HepG2 (cell line): ENCODE results near the gene TTBK1. TPM values are rescaled to one million over a fixed set of nuclear protein-coding genes. Genes with fewer than 3 reads are reported as not detected.

Experiments used
- BRCA1 ChIP-seq: sonication (generic); formaldehyde crosslinking; IDR thresholded peaks from 2 replicates; pipeline ENCODE4 v1.4.0; 2020; ENCODE audit warnings: missing genetic modification reagents
- ELF3 ChIP-seq: IDR thresholded peaks from 2 replicates; pipeline ENCODE4 v1.6.1; 2016; ENCODE audit warnings: missing genetic modification reagents, missing compliant biosample characterization
- GPBP1L1 ChIP-seq: sonication (generic); formaldehyde crosslinking; IDR thresholded peaks from 2 replicates; pipeline ENCODE4 v1.5.0; 2020; ENCODE audit warnings: mild to moderate bottlenecking, missing genetic modification reagents
- MBD4 ChIP-seq: IDR thresholded peaks from 2 replicates; pipeline ENCODE4 v1.6.1; 2012; ENCODE audit warnings: low read length, inconsistent platforms, borderline replicate concordance
- PLRG1 ChIP-seq: fragments of 450-650 bp; conservative IDR thresholded peaks from 2 replicates; pipeline ENCODE4 v1.6.1; 2016
- RELA ChIP-seq: sonication (generic); formaldehyde crosslinking; IDR thresholded peaks from 2 replicates; pipeline ENCODE4 v1.4.0; 2020; ENCODE audit warnings: missing genetic modification reagents
- RNF2 ChIP-seq: fragments of 450-650 bp; conservative IDR thresholded peaks from 2 replicates; pipeline ENCODE4 v1.6.1; 2016; ENCODE audit warnings: low read depth
- SP1 ChIP-seq, 2 experiments: fragments of 450-650 bp in 1 of 2; sonication (generic) in 1 of 2; formaldehyde crosslinking in 1 of 2; IDR thresholded peaks; 2 replicates each; pipeline versions ENCODE4 v1.4.0 to v1.6.1; 2016 to 2020; ENCODE audit warnings: missing genetic modification reagents in 1 of 2
- SRSF1 ChIP-seq: fragments of 200-400 bp; formaldehyde crosslinking; optimal IDR thresholded peaks from 2 replicates; pipeline ENCODE3; 2017; ENCODE audit warnings: mild to moderate bottlenecking, low read depth, low read length, moderate library complexity
- ZBTB42 ChIP-seq: sonication (generic); formaldehyde crosslinking; IDR thresholded peaks from 2 replicates; pipeline ENCODE4 v1.5.0; 2020; ENCODE audit warnings: mild to moderate bottlenecking, missing genetic modification reagents
- ZIK1 ChIP-seq: sonication (generic); formaldehyde crosslinking; IDR thresholded peaks from 2 replicates; pipeline ENCODE4 v1.5.0; 2020; ENCODE audit warnings: mild to moderate bottlenecking, low read depth, missing genetic modification reagents, borderline replicate concordance
- ZNF124 ChIP-seq: sonication (generic); formaldehyde crosslinking; IDR thresholded peaks from 2 replicates; pipeline ENCODE4 v1.4.0; 2020; ENCODE audit warnings: missing genetic modification reagents
- ZNF18 ChIP-seq: sonication (generic); formaldehyde crosslinking; IDR thresholded peaks from 2 replicates; pipeline ENCODE4 v1.8.0; 2022; ENCODE audit warnings: mild to moderate bottlenecking, missing genetic modification reagents; ENCODE audit not compliant: insufficient replicate concordance
- ZNF224 ChIP-seq: sonication (generic); formaldehyde crosslinking; IDR thresholded peaks from 2 replicates; pipeline ENCODE4 v1.5.0; 2020; ENCODE audit warnings: mild to moderate bottlenecking, missing genetic modification reagents
- ZNF260 ChIP-seq: sonication (generic); formaldehyde crosslinking; IDR thresholded peaks from 2 replicates; pipeline ENCODE4 v1.4.0; 2020; ENCODE audit warnings: missing genetic modification reagents, low read depth, mild to moderate bottlenecking, borderline replicate concordance
- ZNF33B ChIP-seq: sonication (generic); formaldehyde crosslinking; IDR thresholded peaks from 2 replicates; pipeline ENCODE4 v1.5.1; 2020; ENCODE audit warnings: mild to moderate bottlenecking, missing genetic modification reagents
- ZNF720 ChIP-seq: sonication (generic); formaldehyde crosslinking; IDR thresholded peaks from 2 replicates; pipeline ENCODE4 v1.4.0; 2020; ENCODE audit warnings: missing genetic modification reagents
- ZSCAN20 ChIP-seq: sonication (generic); formaldehyde crosslinking; IDR thresholded peaks from 2 replicates; pipeline ENCODE4 v1.4.0; 2020; ENCODE audit warnings: missing genetic modification reagents, mild to moderate bottlenecking, borderline replicate concordance
- polyA plus RNA-seq, 8 experiments: library from polyadenylated mRNA; depleted of rRNA in 3 of 8; stranded (reverse) in 7 of 8; unstranded in 1 of 8; fragments of >200 nt; fragmentation: Illumina TruSeq in 4 of 8; extraction: Trizol in 4 of 8; gene quantifications; 2 replicates each; pipeline versions ENCODE4 v1.2.1 to v1.2.3, GENCODE V29; 2011 to 2016; ENCODE audit warnings: low read depth in 4 of 8, missing spikeins in 1 of 8, mixed read lengths in 1 of 8; ENCODE audit not compliant: insufficient read depth in 1 of 8
- total RNA-seq, 5 experiments: library from RNA; depleted of rRNA; stranded (reverse); fragments of >200 nt; fragmentation: Illumina TruSeq; extraction: Trizol; gene quantifications; 2 replicates each; pipeline ENCODE4 v1.2.3, GENCODE V29; 2016; ENCODE audit warnings: low read depth in 1 of 5
- TF ChIP-seq, protein P1 (sequence below): sonication (generic); formaldehyde crosslinking; IDR thresholded peaks from 2 replicates; pipeline ENCODE4 v1.5.0; 2020; ENCODE audit warnings: missing genetic modification reagents
- TF ChIP-seq, protein P2 (sequence below): sonication (generic); formaldehyde crosslinking; IDR thresholded peaks from 2 replicates; pipeline ENCODE4 v1.4.0; 2020; ENCODE audit warnings: missing genetic modification reagents
- TF ChIP-seq, protein P3 (sequence below): sonication (generic); formaldehyde crosslinking; IDR thresholded peaks from 2 replicates; pipeline ENCODE4 v1.8.0; 2022; ENCODE audit warnings: missing genetic modification reagents, mild to moderate bottlenecking, inconsistent platforms, borderline replicate concordance

TTBK1 gene
- total and polyA plus RNA-seq, 2 of the 13 experiments (the other 11 are each of a cell fraction or from before 2014, with no cell fraction given) = 0.24 to 0.33 TPM

DNA sequence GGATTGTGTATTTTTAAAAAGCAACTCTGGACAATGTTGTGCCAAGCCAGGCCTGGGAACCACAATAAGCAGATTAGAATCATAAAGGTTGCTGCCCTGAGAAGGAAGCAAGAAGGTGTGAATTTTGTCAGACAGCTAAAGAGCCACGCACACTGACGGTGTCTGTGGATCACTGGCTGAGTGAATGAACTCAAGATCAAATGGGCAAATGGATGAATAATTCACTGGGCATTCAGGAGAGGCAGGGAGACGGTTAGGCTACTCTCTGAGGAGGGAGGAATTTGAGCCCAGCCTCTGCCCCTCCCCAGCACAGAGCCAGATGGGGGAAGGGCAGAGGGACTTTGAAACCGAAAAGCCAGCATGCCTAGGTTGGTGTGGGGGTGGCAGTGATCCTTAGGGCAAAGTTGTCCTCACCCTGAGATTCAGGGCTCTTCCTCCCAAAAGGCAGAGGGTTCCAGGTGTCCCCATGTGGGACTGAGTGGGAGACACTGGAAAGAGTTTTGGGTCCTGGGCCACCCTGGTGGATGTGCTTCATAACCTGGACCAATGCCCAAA lies 35.3 kb downstream of the TTBK1 start (continued):
- TF ChIP-seq ZIK1 (peak; percentile 50; the same call in 1 of the 2 replicates), ZBTB42 (CRISPR knock-in tag) (no peak), RELA (no peak), SRSF1 (no peak), ZNF224 (no peak), ZNF18 (no peak), ZNF720 (CRISPR knock-in tag) (no peak), PLRG1 (no peak), ZNF260 (CRISPR knock-in tag) (no peak), BRCA1 (CRISPR knock-in tag) (no peak), ZNF33B (CRISPR knock-in tag) (no peak), ELF3 (CRISPR knock-in tag) (peak; percentile 70), MBD4 (no peak), RNF2 (no peak), GPBP1L1 (CRISPR knock-in tag) (no peak), SP1 (IDR thresholded peaks at IDR 0.05) (no peak), SP1 (CRISPR knock-in tag; IDR thresholded peaks at IDR 0.05) (no peak), ZNF124 (CRISPR knock-in tag) (no peak), ZSCAN20 (CRISPR knock-in tag) (no peak)
- TF ChIP-seq, protein P1, sequence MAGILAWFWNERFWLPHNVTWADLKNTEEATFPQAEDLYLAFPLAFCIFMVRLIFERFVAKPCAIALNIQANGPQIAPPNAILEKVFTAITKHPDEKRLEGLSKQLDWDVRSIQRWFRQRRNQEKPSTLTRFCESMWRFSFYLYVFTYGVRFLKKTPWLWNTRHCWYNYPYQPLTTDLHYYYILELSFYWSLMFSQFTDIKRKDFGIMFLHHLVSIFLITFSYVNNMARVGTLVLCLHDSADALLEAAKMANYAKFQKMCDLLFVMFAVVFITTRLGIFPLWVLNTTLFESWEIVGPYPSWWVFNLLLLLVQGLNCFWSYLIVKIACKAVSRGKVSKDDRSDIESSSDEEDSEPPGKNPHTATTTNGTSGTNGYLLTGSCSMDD = no peak
- TF ChIP-seq, protein P2, sequence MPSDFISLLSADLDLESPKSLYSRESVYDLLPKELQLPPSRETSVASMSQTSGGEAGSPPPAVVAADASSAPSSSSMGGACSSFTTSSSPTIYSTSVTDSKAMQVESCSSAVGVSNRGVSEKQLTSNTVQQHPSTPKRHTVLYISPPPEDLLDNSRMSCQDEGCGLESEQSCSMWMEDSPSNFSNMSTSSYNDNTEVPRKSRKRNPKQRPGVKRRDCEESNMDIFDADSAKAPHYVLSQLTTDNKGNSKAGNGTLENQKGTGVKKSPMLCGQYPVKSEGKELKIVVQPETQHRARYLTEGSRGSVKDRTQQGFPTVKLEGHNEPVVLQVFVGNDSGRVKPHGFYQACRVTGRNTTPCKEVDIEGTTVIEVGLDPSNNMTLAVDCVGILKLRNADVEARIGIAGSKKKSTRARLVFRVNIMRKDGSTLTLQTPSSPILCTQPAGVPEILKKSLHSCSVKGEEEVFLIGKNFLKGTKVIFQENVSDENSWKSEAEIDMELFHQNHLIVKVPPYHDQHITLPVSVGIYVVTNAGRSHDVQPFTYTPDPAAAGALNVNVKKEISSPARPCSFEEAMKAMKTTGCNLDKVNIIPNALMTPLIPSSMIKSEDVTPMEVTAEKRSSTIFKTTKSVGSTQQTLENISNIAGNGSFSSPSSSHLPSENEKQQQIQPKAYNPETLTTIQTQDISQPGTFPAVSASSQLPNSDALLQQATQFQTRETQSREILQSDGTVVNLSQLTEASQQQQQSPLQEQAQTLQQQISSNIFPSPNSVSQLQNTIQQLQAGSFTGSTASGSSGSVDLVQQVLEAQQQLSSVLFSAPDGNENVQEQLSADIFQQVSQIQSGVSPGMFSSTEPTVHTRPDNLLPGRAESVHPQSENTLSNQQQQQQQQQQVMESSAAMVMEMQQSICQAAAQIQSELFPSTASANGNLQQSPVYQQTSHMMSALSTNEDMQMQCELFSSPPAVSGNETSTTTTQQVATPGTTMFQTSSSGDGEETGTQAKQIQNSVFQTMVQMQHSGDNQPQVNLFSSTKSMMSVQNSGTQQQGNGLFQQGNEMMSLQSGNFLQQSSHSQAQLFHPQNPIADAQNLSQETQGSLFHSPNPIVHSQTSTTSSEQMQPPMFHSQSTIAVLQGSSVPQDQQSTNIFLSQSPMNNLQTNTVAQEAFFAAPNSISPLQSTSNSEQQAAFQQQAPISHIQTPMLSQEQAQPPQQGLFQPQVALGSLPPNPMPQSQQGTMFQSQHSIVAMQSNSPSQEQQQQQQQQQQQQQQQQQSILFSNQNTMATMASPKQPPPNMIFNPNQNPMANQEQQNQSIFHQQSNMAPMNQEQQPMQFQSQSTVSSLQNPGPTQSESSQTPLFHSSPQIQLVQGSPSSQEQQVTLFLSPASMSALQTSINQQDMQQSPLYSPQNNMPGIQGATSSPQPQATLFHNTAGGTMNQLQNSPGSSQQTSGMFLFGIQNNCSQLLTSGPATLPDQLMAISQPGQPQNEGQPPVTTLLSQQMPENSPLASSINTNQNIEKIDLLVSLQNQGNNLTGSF = no peak
- TF ChIP-seq, protein P3, sequence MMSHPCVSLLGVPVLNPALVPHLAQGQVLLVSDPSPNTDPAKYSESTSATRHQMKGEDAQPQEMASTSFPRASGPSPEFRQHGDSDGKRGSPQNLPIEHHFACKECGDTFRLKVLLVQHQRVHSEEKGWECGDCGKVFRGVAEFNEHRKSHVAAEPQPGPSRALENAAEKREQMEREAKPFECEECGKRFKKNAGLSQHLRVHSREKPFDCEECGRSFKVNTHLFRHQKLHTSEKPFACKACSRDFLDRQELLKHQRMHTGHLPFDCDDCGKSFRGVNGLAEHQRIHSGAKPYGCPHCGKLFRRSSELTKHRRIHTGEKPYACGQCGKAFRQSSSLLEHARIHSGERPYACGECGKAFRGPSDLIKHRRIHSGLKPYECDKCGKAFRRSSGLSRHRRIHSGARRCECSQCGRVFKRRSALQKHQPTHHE (CRISPR knock-in tag) = no peak
